Measurements from ENCODE around the gene ATP9B.

Gene ATP9B

GRCh38 chr18:79400591-79401381 is 331.6 kb downstream of the ATP9B start:
- H3K27me3 ChIP-seq (replicated peaks; ENCODE audit: control insufficient read depth, insufficient read depth, low read length) = no peaks in the 10 kb centered on the region; the same call in 1 of the 2 replicates
- no peaks in the 10 kb centered on the region for H3K36me3 ChIP-seq (ENCODE audit: control insufficient read depth, insufficient read depth, low read length)
- no peak for TF ChIP-seq CTCF (IDR thresholded peaks at IDR 0.05; ENCODE audit: insufficient read depth, low read length, poor library complexity, severe bottlenecking)
- no peak for DNase-seq (ENCODE audit: extremely low read depth, insufficient read length)
- peak overlapping the region; percentile 54 for H3K4me3 ChIP-seq (replicated peaks; ENCODE audit: low read depth, low read length)

GRCh38 chr18:79401494-79402208 is 332.5 kb downstream of the ATP9B start:
- H3K4me3 ChIP-seq (replicated peaks; ENCODE audit: low read depth, low read length) = no peak overlapping the region
- no peaks in the 10 kb centered on the region; the same call in 1 of the 2 replicates for H3K27me3 ChIP-seq (replicated peaks; ENCODE audit: control insufficient read depth, insufficient read depth, low read length)
- no peaks in the 10 kb centered on the region for H3K36me3 ChIP-seq (ENCODE audit: control insufficient read depth, insufficient read depth, low read length)
- no peak for DNase-seq (ENCODE audit: extremely low read depth, insufficient read length)
- no peak for TF ChIP-seq CTCF (IDR thresholded peaks at IDR 0.05; ENCODE audit: insufficient read depth, low read length, poor library complexity, severe bottlenecking)

GRCh38 chr18:79402209-79402576 is 333.0 kb downstream of the ATP9B start:
- TF ChIP-seq CTCF (IDR thresholded peaks at IDR 0.05; ENCODE audit: insufficient read depth, low read length, poor library complexity, severe bottlenecking) = no peak
- Histone ChIP-seq H3K4me3 (replicated peaks; ENCODE audit: low read depth, low read length) (no peak overlapping the region), H3K27me3 (replicated peaks; ENCODE audit: control insufficient read depth, insufficient read depth, low read length) (no peaks in the 10 kb centered on the region; the same call in 1 of the 2 replicates), H3K36me3 (ENCODE audit: control insufficient read depth, insufficient read depth, low read length) (no peaks in the 10 kb centered on the region)
- no peak for DNase-seq (ENCODE audit: extremely low read depth, insufficient read length)

GRCh38 chr18:79402977-79403722 is 334.0 kb downstream of the ATP9B start:
- no peak overlapping the region for H3K4me3 ChIP-seq (replicated peaks; ENCODE audit: low read depth, low read length)
- no peaks in the 10 kb centered on the region for H3K36me3 ChIP-seq (ENCODE audit: control insufficient read depth, insufficient read depth, low read length)
- DNase-seq (ENCODE audit: extremely low read depth, insufficient read length) = no peak
- no peaks in the 10 kb centered on the region; the same call in 1 of the 2 replicates for H3K27me3 ChIP-seq (replicated peaks; ENCODE audit: control insufficient read depth, insufficient read depth, low read length)
- no peak for TF ChIP-seq CTCF (IDR thresholded peaks at IDR 0.05; ENCODE audit: insufficient read depth, low read length, poor library complexity, severe bottlenecking)

- TF ChIP-seq CTCF (IDR thresholded peaks at IDR 0.05; ENCODE audit: insufficient read depth, low read length, poor library complexity, severe bottlenecking) = no peak
- H3K4me3 ChIP-seq (replicated peaks; ENCODE audit: low read depth, low read length) = no peak overlapping the region
- DNase-seq (ENCODE audit: extremely low read depth, insufficient read length) = no peak
- H3K27me3 ChIP-seq (replicated peaks; ENCODE audit: control insufficient read depth, insufficient read depth, low read length) = no peaks in the 10 kb centered on the region; the same call in 1 of the 2 replicates
- no peaks in the 10 kb centered on the region for H3K36me3 ChIP-seq (ENCODE audit: control insufficient read depth, insufficient read depth, low read length)
Measured at GRCh38 chr18:79403723-79404566, 334.8 kb downstream of the ATP9B start.

All from GM06990 (cell line).